HEK293 (cell line): ENCODE results near the gene MVD.

Experiments used
- CTCF ChIA-PET: fragments of 350-600 bp; formaldehyde crosslinking; extraction: SDS; loops from one replicate; lab custom pipeline; 2021; ENCODE audit warnings: antibody characterized with exemption; lab: Yijun Ruan, JAX
- POLR2A ChIA-PET: fragments of 300-600 bp; formaldehyde crosslinking; extraction: SDS; loops from one replicate; lab custom pipeline; 2020; ENCODE audit warnings: antibody characterized with exemption, inconsistent platforms; lab: Yijun Ruan, JAX
- H3K27ac ChIP-seq: fragments of 200-500 bp; sonication (Bioruptor generic); 2 replicates; pipeline ENCODE4 v1.5.1; 2014; ENCODE audit warnings: low read depth, low read length, control low read depth, inconsistent platforms; ENCODE audit errors: extremely low read depth
- H3K36me3 ChIP-seq, 2 experiments: fragments of 200-500 bp in 1 of 2; sonication (Bioruptor generic) in 1 of 2; 1 replicate in 1 of 2; 2 replicates in 1 of 2; pipeline ENCODE4 v1.5.1; 2014 to 2017; ENCODE audit warnings: inconsistent platforms in 2 of 2, low read length in 2 of 2; ENCODE audit not compliant: control insufficient read depth in 2 of 2, insufficient read depth in 1 of 2
- H3K4me1 ChIP-seq: fragments of 200-500 bp; sonication (Bioruptor generic); 2 replicates; pipeline ENCODE4 v1.5.1; 2014; ENCODE audit warnings: mild to moderate bottlenecking, low read length, inconsistent platforms; ENCODE audit not compliant: control insufficient read depth, insufficient read depth
- H3K4me3 ChIP-seq: 2 replicates; pipeline ENCODE4 v1.5.1; 2011; ENCODE audit warnings: low read depth, mild to moderate bottlenecking, control low read depth, low read length, moderate library complexity
- H3K9me3 ChIP-seq: fragments of 200-500 bp; sonication (Bioruptor generic); 2 replicates; pipeline ENCODE4 v1.5.1; 2014; ENCODE audit warnings: low read depth, low read length, inconsistent platforms; ENCODE audit not compliant: control insufficient read depth, insufficient read depth
- EGR2 ChIP-seq: fragments of 450-650 bp; formaldehyde crosslinking; IDR thresholded peaks from 2 replicates; pipeline ENCODE4 v1.5.1; 2016; ENCODE audit warnings: low read depth, missing biosample characterization, missing genetic modification characterization
- GLIS1 ChIP-seq: fragments of 450-650 bp; formaldehyde crosslinking; IDR thresholded peaks from 2 replicates; pipeline ENCODE4 v1.5.1; 2016; ENCODE audit warnings: missing biosample characterization, missing genetic modification characterization
- KLF1 ChIP-seq: fragments of 450-650 bp; formaldehyde crosslinking; IDR thresholded peaks from 2 replicates; pipeline ENCODE4 v1.5.1; 2016; ENCODE audit warnings: missing biosample characterization, missing genetic modification characterization
- PRDM1 ChIP-seq: fragments of 450-650 bp; formaldehyde crosslinking; IDR thresholded peaks from 2 replicates; pipeline ENCODE4; 2016; ENCODE audit warnings: missing biosample characterization, missing genetic modification characterization
- SP2 ChIP-seq: fragments of 450-650 bp; formaldehyde crosslinking; IDR thresholded peaks from 2 replicates; pipeline ENCODE4 v1.5.1; 2016; ENCODE audit warnings: missing biosample characterization, missing genetic modification characterization
- ZBTB1 ChIP-seq: fragments of 450-650 bp; formaldehyde crosslinking; IDR thresholded peaks from 2 replicates; pipeline ENCODE4 v1.5.1; 2016; ENCODE audit warnings: missing biosample characterization, missing genetic modification characterization
- ZFHX2 ChIP-seq: fragments of 450-650 bp; formaldehyde crosslinking; conservative IDR thresholded peaks from 2 replicates; pipeline ENCODE4 v1.5.1; 2016; ENCODE audit warnings: missing biosample characterization, missing genetic modification characterization
- ZIC2 ChIP-seq: fragments of 450-650 bp; formaldehyde crosslinking; IDR thresholded peaks from 2 replicates; pipeline ENCODE4 v1.5.1; 2016; ENCODE audit warnings: missing biosample characterization, missing genetic modification characterization
- ZNF114 ChIP-seq: fragments of 450-650 bp; formaldehyde crosslinking; IDR thresholded peaks from 2 replicates; pipeline ENCODE4 v1.5.0; 2017; ENCODE audit warnings: missing biosample characterization, missing genetic modification characterization
- ZNF2 ChIP-seq: fragments of 450-650 bp; formaldehyde crosslinking; IDR thresholded peaks from 2 replicates; pipeline ENCODE4 v1.5.1; 2016; ENCODE audit warnings: missing biosample characterization, missing genetic modification characterization
- ZNF202 ChIP-seq: fragments of 450-650 bp; formaldehyde crosslinking; IDR thresholded peaks from 2 replicates; pipeline ENCODE4 v1.5.1; 2016; ENCODE audit warnings: missing biosample characterization, missing genetic modification characterization, borderline replicate concordance
- ZNF404 ChIP-seq: fragments of 450-650 bp; formaldehyde crosslinking; IDR thresholded peaks from 2 replicates; pipeline ENCODE4 v1.5.1; 2017; ENCODE audit warnings: missing biosample characterization, missing genetic modification characterization
- ZNF561 ChIP-seq: fragments of 450-650 bp; IDR thresholded peaks from 2 replicates; pipeline ENCODE4 v1.5.1; 2018; ENCODE audit warnings: missing biosample characterization, missing genetic modification characterization, borderline replicate concordance
- ZNF624 ChIP-seq: fragments of 450-650 bp; formaldehyde crosslinking; IDR thresholded peaks from 2 replicates; pipeline ENCODE4 v1.5.1; 2017; ENCODE audit warnings: missing biosample characterization, missing genetic modification characterization
- ZNF670 ChIP-seq: fragments of 450-650 bp; formaldehyde crosslinking; IDR thresholded peaks from 2 replicates; pipeline ENCODE4 v1.5.1; 2016; ENCODE audit warnings: missing biosample characterization, missing genetic modification characterization, low read depth
- ZNF747 ChIP-seq: fragments of 450-650 bp; formaldehyde crosslinking; IDR thresholded peaks from 2 replicates; pipeline ENCODE4 v1.5.1; 2016; ENCODE audit warnings: missing biosample characterization, missing genetic modification characterization
- ZNF792 ChIP-seq: fragments of 450-650 bp; formaldehyde crosslinking; IDR thresholded peaks from 2 replicates; pipeline ENCODE4 v1.5.1; 2016; ENCODE audit warnings: missing biosample characterization, missing genetic modification characterization
- ZNF830 ChIP-seq: fragments of 450-650 bp; IDR thresholded peaks from 2 replicates; pipeline ENCODE4 v1.5.0; 2018; ENCODE audit warnings: missing biosample characterization, missing genetic modification characterization, low read depth, mild to moderate bottlenecking, moderate library complexity
- TF ChIP-seq, protein P1 (sequence below): fragments of 450-650 bp; formaldehyde crosslinking; IDR thresholded peaks from 2 replicates; pipeline ENCODE4 v1.5.1; 2016; ENCODE audit warnings: missing biosample characterization, missing genetic modification characterization
- TF ChIP-seq, protein P2 (sequence below): fragments of 450-650 bp; formaldehyde crosslinking; IDR thresholded peaks from 2 replicates; pipeline ENCODE4 v1.5.1; 2016; ENCODE audit warnings: missing biosample characterization, missing genetic modification characterization
- TF ChIP-seq, protein P3 (sequence below): fragments of 450-650 bp; formaldehyde crosslinking; IDR thresholded peaks from 2 replicates; pipeline ENCODE4 v1.5.1; 2017; ENCODE audit warnings: missing biosample characterization, missing genetic modification characterization

Gene MVD

DNA sequence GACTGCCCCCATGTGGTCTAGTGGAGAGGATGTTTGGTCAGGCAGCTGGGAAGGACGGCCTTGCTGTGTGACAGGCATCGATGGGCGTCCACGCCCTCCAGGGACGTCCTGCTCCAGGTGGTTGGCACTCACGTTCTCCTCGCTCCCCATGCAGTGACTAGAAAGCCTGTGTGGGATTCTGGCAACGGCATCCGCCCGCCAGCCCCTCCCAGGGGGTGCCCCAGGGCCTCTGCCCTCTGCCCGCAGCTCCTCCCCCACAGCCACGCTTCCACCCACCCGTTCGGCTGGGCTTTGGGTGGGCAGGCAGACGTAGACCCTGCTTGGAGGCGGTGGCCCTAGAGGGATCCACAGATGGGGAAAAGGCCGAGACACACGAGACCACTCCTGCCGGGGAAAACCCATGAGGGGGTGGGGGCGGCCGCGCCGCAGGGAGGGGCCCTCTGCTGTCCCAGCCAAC, 29.2 kb downstream of the MVD start:
- POLR2A ChIA-PET: interaction anchor here (0.8 kb wide), 2 partner anchors 29 to 63 kb away, joined by 4 to 5 read pairs; partner anchors contain the start of genes MVD and ZC3H18
- Histone ChIP-seq H3K4me1 (no peaks in the 10 kb centered on the region), H3K4me3 (no peak overlapping the region), H3K9me3 (no peaks in the 10 kb centered on the region), H3K27ac (no peak overlapping the region)
- CTCF ChIA-PET: interaction anchor here (0.6 to 2.6 kb wide), 6 partner anchors 10 to 809 kb away, joined by 3 to 15 read pairs (median 5); no protein-coding TSS in a partner anchor
- TF ChIP-seq ZBTB1 (tag by site-specific recombination): no peak
- TF ChIP-seq PRDM1: no peak
- no peak for TF ChIP-seq ZNF670
- no peak for TF ChIP-seq ZNF114 (tag by site-specific recombination)
- no peak for TF ChIP-seq ZNF624 (tag by site-specific recombination)
- peak; percentile 79 for TF ChIP-seq EGR2
- TF ChIP-seq ZNF792 (tag by site-specific recombination): no peak
- no peak for TF ChIP-seq ZNF202 (tag by site-specific recombination)
- TF ChIP-seq, protein P1, sequence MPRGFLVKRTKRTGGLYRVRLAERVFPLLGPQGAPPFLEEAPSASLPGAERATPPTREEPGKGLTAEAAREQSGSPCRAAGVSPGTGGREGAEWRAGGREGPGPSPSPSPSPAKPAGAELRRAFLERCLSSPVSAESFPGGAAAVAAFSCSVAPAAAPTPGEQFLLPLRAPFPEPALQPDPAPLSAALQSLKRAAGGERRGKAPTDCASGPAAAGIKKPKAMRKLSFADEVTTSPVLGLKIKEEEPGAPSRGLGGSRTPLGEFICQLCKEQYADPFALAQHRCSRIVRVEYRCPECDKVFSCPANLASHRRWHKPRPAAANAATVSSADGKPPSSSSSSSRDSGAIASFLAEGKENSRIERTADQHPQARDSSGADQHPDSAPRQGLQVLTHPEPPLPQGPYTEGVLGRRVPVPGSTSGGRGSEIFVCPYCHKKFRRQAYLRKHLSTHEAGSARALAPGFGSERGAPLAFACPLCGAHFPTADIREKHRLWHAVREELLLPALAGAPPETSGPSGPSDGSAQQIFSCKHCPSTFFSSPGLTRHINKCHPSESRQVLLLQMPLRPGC (tag by site-specific recombination): no peak
- TF ChIP-seq KLF1 (tag by site-specific recombination): peak; percentile 65
- TF ChIP-seq ZFHX2: peak; percentile 73
- TF ChIP-seq, all 188 proteins: peak for 3
- peaks cover 0 to 41% of the 10 kb centered on the region in 2 experiments; a peak in 1 of 3 replicates for H3K36me3 ChIP-seq

DNA sequence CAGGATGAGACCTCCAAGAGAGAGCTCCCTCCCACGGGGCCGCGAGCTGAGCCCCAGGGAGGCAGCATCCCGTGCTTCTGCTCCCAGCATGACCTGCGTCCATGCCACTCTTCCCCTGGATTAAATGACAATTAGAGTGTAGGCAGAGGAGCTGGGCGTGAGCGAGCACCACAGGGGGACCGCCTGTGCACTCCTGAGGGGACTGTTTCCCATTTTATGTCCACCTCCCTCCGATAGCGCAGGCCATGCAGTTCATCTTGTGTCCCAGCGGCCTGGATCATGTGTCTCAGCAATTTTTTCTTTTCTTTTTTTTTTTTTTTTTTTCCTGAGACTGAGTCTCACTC, 30.3 kb downstream of the MVD start:
- Histone ChIP-seq H3K36me3 (peaks cover 0 to 53% of the 10 kb centered on the region in 2 experiments; a peak in 1 of 3 replicates), H3K27ac (no peak overlapping the region), H3K4me3 (no peak overlapping the region), H3K9me3 (no peaks in the 10 kb centered on the region), H3K4me1 (no peaks in the 10 kb centered on the region)
- no peak for TF ChIP-seq ZNF2 (tag by site-specific recombination)
- no peak for TF ChIP-seq ZNF561 (tag by site-specific recombination)
- no peak for TF ChIP-seq ZNF747 (tag by site-specific recombination)
- peak; percentile 61; the same call in 1 of the 2 replicates for TF ChIP-seq GLIS1 (tag by site-specific recombination)
- TF ChIP-seq EGR2: peak; percentile 74
- TF ChIP-seq, protein P2, sequence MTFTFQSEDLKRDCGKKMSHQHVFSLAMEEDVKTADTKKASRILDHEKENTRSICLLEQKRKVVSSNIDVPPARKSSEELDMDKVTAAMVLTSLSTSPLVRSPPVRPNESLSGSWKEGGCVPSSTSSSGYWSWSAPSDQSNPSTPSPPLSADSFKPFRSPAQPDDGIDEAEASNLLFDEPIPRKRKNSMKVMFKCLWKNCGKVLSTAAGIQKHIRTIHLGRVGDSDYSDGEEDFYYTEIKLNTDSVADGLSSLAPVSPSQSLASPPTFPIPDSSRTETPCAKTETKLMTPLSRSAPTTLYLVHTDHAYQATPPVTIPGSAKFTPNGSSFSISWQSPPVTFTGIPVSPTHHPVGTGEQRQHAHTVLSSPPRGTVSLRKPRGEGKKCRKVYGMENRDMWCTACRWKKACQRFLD (tag by site-specific recombination): no peak
- TF ChIP-seq, protein P3, sequence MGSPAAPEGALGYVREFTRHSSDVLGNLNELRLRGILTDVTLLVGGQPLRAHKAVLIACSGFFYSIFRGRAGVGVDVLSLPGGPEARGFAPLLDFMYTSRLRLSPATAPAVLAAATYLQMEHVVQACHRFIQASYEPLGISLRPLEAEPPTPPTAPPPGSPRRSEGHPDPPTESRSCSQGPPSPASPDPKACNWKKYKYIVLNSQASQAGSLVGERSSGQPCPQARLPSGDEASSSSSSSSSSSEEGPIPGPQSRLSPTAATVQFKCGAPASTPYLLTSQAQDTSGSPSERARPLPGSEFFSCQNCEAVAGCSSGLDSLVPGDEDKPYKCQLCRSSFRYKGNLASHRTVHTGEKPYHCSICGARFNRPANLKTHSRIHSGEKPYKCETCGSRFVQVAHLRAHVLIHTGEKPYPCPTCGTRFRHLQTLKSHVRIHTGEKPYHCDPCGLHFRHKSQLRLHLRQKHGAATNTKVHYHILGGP: no peak
- no peak for TF ChIP-seq SP2 (tag by site-specific recombination)
- no peak for TF ChIP-seq ZNF830 (tag by site-specific recombination)
- no peak for TF ChIP-seq ZNF404 (tag by site-specific recombination)
- TF ChIP-seq ZNF792 (tag by site-specific recombination): no peak
- peak; percentile 94 for TF ChIP-seq ZIC2 (tag by site-specific recombination)
- peak; percentile 47; the same call in 1 of the 2 replicates for TF ChIP-seq ZFHX2
- ChIA-PET POLR2A (no interaction called here), CTCF (interaction anchor here (1.4 to 2.6 kb wide), 3 partner anchors 9 to 15 kb away, joined by 5 to 15 read pairs (median 7); no protein-coding TSS in a partner anchor)
